MM.1S (cell line): ENCODE results near the gene SORD.

Source experiments
- DNase-seq: peaks from one replicate; pipeline ENCODE4 v3.0.0-alpha.2; 2015
- H2AFZ ChIP-seq: fragments of 300-600 bp; sonication (generic); 2 replicates; pipeline ENCODE4 v1.6.0; 2016; ENCODE audit warnings: antibody characterized with exemption, low read length
- H3F3A ChIP-seq: fragments of 300-600 bp; sonication (generic); 2 replicates; pipeline ENCODE4 v1.6.1; 2016; ENCODE audit warnings: mild to moderate bottlenecking, antibody characterized with exemption, low read length, moderate library complexity, mixed read lengths; ENCODE audit not compliant: insufficient read depth
- H3K27ac ChIP-seq: fragments of 300-600 bp; sonication (generic); 2 replicates; pipeline ENCODE4 v1.5.1; 2016; ENCODE audit warnings: mild to moderate bottlenecking, low read length
- H3K27me3 ChIP-seq: fragments of 300-600 bp; sonication (generic); replicated peaks from 2 replicates; pipeline ENCODE4 v1.6.0; 2016; ENCODE audit warnings: low read length; ENCODE audit not compliant: insufficient read depth
- H3K36me3 ChIP-seq: fragments of 300-600 bp; sonication (generic); replicated peaks from 2 replicates; pipeline ENCODE4 v1.6.1; 2016; ENCODE audit warnings: mild to moderate bottlenecking, low read length, mixed read lengths; ENCODE audit not compliant: insufficient read depth
- H3K4me1 ChIP-seq: fragments of 300-600 bp; sonication (generic); 2 replicates; pipeline ENCODE4 v1.6.1; 2016; ENCODE audit warnings: low read length, mixed read lengths
- H3K4me2 ChIP-seq: fragments of 300-600 bp; sonication (generic); 2 replicates; pipeline ENCODE4 v1.6.0; 2016; ENCODE audit warnings: low read depth, low read length
- H3K4me3 ChIP-seq: fragments of 300-600 bp; sonication (generic); 2 replicates; pipeline ENCODE4 v1.5.1; 2016; ENCODE audit warnings: low read length, mixed read lengths
- H3K79me2 ChIP-seq: fragments of 300-600 bp; sonication (generic); 2 replicates; pipeline ENCODE4 v1.6.1; 2016; ENCODE audit warnings: mixed run types, low read length, mixed read lengths
- H3K9ac ChIP-seq: fragments of 300-600 bp; sonication (generic); 2 replicates; pipeline ENCODE4 v1.6.1; 2016; ENCODE audit warnings: low read length, mixed read lengths
- H3K9me2 ChIP-seq: fragments of 300-600 bp; sonication (generic); replicated peaks from 2 replicates; pipeline ENCODE4 v1.6.1; 2016; ENCODE audit warnings: mild to moderate bottlenecking, low read length, mixed read lengths; ENCODE audit not compliant: insufficient read depth
- H3K9me3 ChIP-seq: fragments of 300-600 bp; sonication (generic); replicated peaks from 2 replicates; pipeline ENCODE4 v1.6.1; 2016; ENCODE audit warnings: mild to moderate bottlenecking, low read length, mixed read lengths; ENCODE audit not compliant: insufficient read depth
- H4K20me1 ChIP-seq: fragments of 300-600 bp; sonication (generic); 2 replicates; pipeline ENCODE4 v1.6.1; 2016; ENCODE audit warnings: mild to moderate bottlenecking, low read length, moderate library complexity, mixed read lengths; ENCODE audit not compliant: insufficient read depth
- CTCF ChIP-seq: fragments of 300-600 bp; sonication (generic); IDR thresholded peaks from 2 replicates; pipeline ENCODE4 v1.5.1; 2016; ENCODE audit warnings: antibody characterized with exemption, low read length, mixed read lengths
- EZH2 ChIP-seq: fragments of 300-600 bp; sonication (generic); optimal IDR thresholded peaks from 2 replicates; pipeline ENCODE3; 2017; ENCODE audit warnings: low read depth, mild to moderate bottlenecking, antibody characterized with exemption, low read length, mixed read lengths
- EZH2phosphoT487 ChIP-seq: fragments of 300-600 bp; sonication (generic); IDR thresholded peaks from 2 replicates; pipeline ENCODE4 v1.6.1; 2018; ENCODE audit warnings: antibody characterized with exemption, low read length

The SORD gene

GRCh38 chr15:45091161-45091560 is 68.2 kb downstream of the SORD start:
- Histone ChIP-seq H3K9me3 (no peaks in the 10 kb centered on the region), H3K4me3 (no peak overlapping the region), H3K36me3 (no peaks in the 10 kb centered on the region), H4K20me1 (no peaks in the 10 kb centered on the region), H3K9ac (no peak overlapping the region), H3K9me2 (no peaks in the 10 kb centered on the region), H3K79me2 (no peaks in the 10 kb centered on the region), H3K27me3 (no peaks in the 10 kb centered on the region), H3K4me1 (no peaks in the 10 kb centered on the region), H3K4me2 (no peak overlapping the region), H3F3A (no peaks in the 10 kb centered on the region), H2AFZ (no peak overlapping the region), H3K27ac (no peak overlapping the region)
- no peak for DNase-seq
- no peak for TF ChIP-seq EZH2
- TF ChIP-seq CTCF, result no peak
- TF ChIP-seq EZH2phosphoT487, result no peak

GRCh38 chr15:45091576-45091975 is 68.6 kb downstream of the SORD start:
- no peak overlapping the region for H3K9ac ChIP-seq
- no peak overlapping the region for H3K27ac ChIP-seq
- H3K36me3 ChIP-seq, result no peaks in the 10 kb centered on the region
- no peaks in the 10 kb centered on the region for H3K27me3 ChIP-seq
- H3K9me2 ChIP-seq, result no peaks in the 10 kb centered on the region
- H3F3A ChIP-seq, result no peaks in the 10 kb centered on the region
- H3K4me3 ChIP-seq, result no peak overlapping the region
- H4K20me1 ChIP-seq, result no peaks in the 10 kb centered on the region
- H2AFZ ChIP-seq, result no peak overlapping the region
- H3K4me2 ChIP-seq, result no peak overlapping the region
- TF ChIP-seq EZH2 (no peak), CTCF (no peak), EZH2phosphoT487 (no peak)
- H3K9me3 ChIP-seq, result no peaks in the 10 kb centered on the region
- no peaks in the 10 kb centered on the region for H3K4me1 ChIP-seq
- no peak for DNase-seq
- no peaks in the 10 kb centered on the region for H3K79me2 ChIP-seq

- no peaks in the 10 kb centered on the region for H3K4me1 ChIP-seq
- no peaks in the 10 kb centered on the region for H3F3A ChIP-seq
- no peaks in the 10 kb centered on the region for H3K27me3 ChIP-seq
- no peaks in the 10 kb centered on the region for H3K9me3 ChIP-seq
- no peaks in the 10 kb centered on the region for H4K20me1 ChIP-seq
- no peak for DNase-seq
- H3K27ac ChIP-seq, result no peak overlapping the region
- H3K79me2 ChIP-seq, result no peaks in the 10 kb centered on the region
- no peaks in the 10 kb centered on the region for H3K36me3 ChIP-seq
- no peak overlapping the region for H3K9ac ChIP-seq
- H3K4me2 ChIP-seq, result no peak overlapping the region
- TF ChIP-seq CTCF (no peak), EZH2phosphoT487 (no peak), EZH2 (no peak)
- no peak overlapping the region for H3K4me3 ChIP-seq
- no peak overlapping the region for H2AFZ ChIP-seq
- no peaks in the 10 kb centered on the region for H3K9me2 ChIP-seq
Measured at GRCh38 chr15:45093013-45093412, 70.0 kb downstream of the SORD start.
